T-helper 1 cell treated with Interleukin-12 subunit alpha and Interleukin-12 subunit beta and Interleukin-4 antibody, amounts not matched to agents 30 μg/mL and 1 μg/mL, for 36 hours (primary cell): Measurements from ENCODE around the gene PYGM.

Experiments used
- H3K27ac Mint-ChIP-seq: one replicate; pipeline ENCODE4 v1.8.0; 2021; ENCODE audit warnings: mild to moderate bottlenecking, mixed read lengths
- H3K27me3 Mint-ChIP-seq: one replicate; pipeline ENCODE4 v1.8.0; 2021; ENCODE audit warnings: low read depth, mixed read lengths
- H3K36me3 Mint-ChIP-seq: one replicate; pipeline ENCODE4 v1.8.0; 2021; ENCODE audit warnings: low read depth, mixed read lengths
- H3K4me1 Mint-ChIP-seq: one replicate; pipeline ENCODE4 v1.8.0; 2021; ENCODE audit warnings: low read depth, mixed read lengths
- H3K4me3 Mint-ChIP-seq: one replicate; pipeline ENCODE4 v1.8.0; 2021; ENCODE audit warnings: mild to moderate bottlenecking, moderate library complexity, mixed read lengths
- H3K9me3 Mint-ChIP-seq: one replicate; pipeline ENCODE4 v1.8.0; 2021; ENCODE audit warnings: mixed read lengths

Gene PYGM

GRCh38 chr11:64784813-64785581, 25.2 kb upstream of the PYGM start:
- Mint-ChIP-seq H3K27ac (no peak overlapping the region), H3K4me3 (no peak overlapping the region), H3K27me3 (no peaks in the 10 kb centered on the region), H3K4me1 (peaks cover 9% of the 10 kb centered on the region), H3K36me3 (peaks cover under 1% of the 10 kb centered on the region), H3K9me3 (no peaks in the 10 kb centered on the region)

GRCh38 chr11:64778473-64779298, 18.9 kb upstream of the PYGM start, which contains the start of gene SF1:
Gene SF1, minus strand, starts transcription at chr11:64778542. Its CDS starts 150 bp downstream, at chr11:64778392.
- no peaks in the 10 kb centered on the region for H3K27me3 Mint-ChIP-seq
- peak within 1 kb of the TSS; percentile 98 for H3K27ac Mint-ChIP-seq
- H3K4me1 Mint-ChIP-seq: peaks cover 52% of the 10 kb centered on the region
- peak within 1 kb of the TSS; percentile 92 for H3K4me3 Mint-ChIP-seq
- H3K36me3 Mint-ChIP-seq: peaks cover 37% of the 10 kb centered on the region
- no peaks in the 10 kb centered on the region for H3K9me3 Mint-ChIP-seq

- Mint-ChIP-seq H3K4me3 (no peak overlapping the region), H3K4me1 (peaks cover 57% of the 10 kb centered on the region), H3K27ac (no peak overlapping the region), H3K27me3 (no peaks in the 10 kb centered on the region), H3K9me3 (no peaks in the 10 kb centered on the region), H3K36me3 (peaks cover 42% of the 10 kb centered on the region)
These were observed 18.4 kb upstream of the PYGM start for GRCh38 chr11:64778223-64778472.

DNA sequence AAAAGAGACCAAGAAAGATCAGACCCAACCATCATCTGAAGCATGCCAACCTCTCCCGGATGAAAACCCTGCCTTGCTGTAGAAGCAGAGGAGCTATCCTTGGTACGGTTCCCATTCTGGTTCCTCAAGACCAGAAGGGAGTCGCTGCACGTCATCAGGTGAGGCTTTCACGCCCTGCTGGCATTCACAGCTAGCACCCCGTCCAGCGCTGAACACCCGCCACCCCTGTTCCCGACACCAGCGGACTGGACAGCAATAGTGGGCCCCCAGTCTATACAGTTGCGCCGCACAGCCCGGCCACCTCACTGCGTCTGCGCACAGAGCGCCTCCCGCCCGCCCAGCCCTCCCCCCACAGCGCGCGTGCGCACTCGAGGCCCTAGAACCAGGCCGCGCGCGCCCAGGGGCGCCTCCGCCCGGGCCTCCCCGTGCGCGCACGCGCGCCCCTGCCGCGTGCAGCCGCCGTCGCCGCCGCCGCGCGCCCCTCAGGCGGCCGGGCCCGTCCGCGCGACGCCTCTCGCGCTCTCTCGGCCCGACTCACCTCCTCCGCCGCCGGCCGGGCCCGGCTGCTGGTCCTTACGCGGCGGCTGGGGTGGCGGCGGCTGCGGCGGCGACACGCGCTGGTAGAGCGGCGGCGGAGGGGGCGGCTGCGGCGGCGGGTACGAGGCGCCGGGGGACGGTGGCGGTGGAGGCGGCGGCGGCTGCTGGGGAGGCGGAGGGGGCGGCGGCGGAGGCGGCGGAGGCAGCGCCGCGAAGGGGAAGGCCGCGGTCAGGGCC, 17.9 kb upstream of the PYGM start:
- no peaks in the 10 kb centered on the region for H3K27me3 Mint-ChIP-seq
- peak overlapping the region; percentile 92 for H3K4me3 Mint-ChIP-seq
- peaks cover 62% of the 10 kb centered on the region for H3K4me1 Mint-ChIP-seq
- no peaks in the 10 kb centered on the region for H3K9me3 Mint-ChIP-seq
- peaks cover 48% of the 10 kb centered on the region for H3K36me3 Mint-ChIP-seq
- peak overlapping the region; percentile 83 for H3K27ac Mint-ChIP-seq

DNA sequence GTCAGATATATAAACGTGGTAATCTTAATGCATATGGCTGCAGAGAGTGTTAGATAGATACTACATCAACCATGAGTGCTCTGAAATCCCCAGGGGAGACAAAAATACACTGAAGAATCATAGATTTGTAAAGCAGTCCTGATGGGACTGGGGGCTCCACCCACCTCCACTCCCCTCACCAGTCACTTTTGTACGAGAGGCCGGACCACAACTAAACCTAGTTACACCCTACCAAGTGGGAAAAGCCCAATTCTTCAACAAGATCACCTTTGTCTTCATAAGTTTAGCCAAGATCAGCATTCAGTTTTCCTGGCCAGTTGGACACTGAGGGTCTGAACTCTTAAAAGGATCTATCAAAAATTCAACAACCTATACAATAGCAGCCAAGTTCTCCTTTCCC, 17.1 kb upstream of the PYGM start:
- Mint-ChIP-seq H3K9me3 (no peaks in the 10 kb centered on the region), H3K4me1 (peaks cover 70% of the 10 kb centered on the region), H3K27ac (peak overlapping the region; percentile 83), H3K27me3 (no peaks in the 10 kb centered on the region), H3K36me3 (peaks cover 55% of the 10 kb centered on the region), H3K4me3 (peak overlapping the region; percentile 92)

DNA sequence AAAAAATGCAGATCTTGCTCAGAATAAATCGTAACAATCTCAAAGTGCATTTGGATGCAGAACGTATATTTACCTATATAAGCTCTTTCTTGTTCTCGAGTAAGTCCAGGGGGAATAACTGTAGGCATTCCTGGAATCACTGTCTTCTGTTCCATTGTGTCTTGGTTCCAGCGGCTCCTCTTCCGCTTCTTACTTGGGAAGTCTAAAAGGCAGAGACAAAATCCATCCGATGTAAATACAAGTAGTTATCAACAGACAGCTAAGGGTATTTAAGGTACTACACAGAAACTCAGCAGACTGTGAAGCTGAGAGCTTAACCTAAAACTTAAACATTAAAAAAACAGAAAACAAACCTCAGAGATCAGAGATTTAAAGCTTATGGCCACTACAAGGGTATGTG, 16.7 kb upstream of the PYGM start:
- Mint-ChIP-seq H3K27ac (peak overlapping the region; percentile 83), H3K9me3 (no peaks in the 10 kb centered on the region), H3K36me3 (peaks cover 60% of the 10 kb centered on the region), H3K27me3 (no peaks in the 10 kb centered on the region), H3K4me3 (peak overlapping the region; percentile 92), H3K4me1 (peaks cover 74% of the 10 kb centered on the region)

DNA sequence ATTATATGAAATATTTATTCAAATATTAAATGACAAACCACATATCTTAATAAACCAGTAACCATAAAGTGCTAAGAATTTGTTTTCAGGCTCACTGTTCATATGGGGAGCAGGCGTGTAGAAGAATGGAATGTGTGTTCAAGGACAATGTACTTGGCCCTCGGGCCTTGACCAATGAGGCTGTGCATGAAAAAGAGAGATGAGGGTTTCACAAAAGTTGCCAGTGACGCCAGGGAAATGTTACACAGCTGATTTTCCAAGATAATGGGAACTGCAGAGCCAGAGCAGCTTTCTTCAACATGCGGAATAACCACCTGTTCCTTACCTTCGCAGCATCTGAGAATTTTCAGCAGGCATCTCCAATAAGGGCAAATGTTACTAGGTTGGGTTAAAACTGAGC, 14.4 kb upstream of the PYGM start:
- Mint-ChIP-seq H3K36me3 (peaks cover 79% of the 10 kb centered on the region), H3K4me1 (peaks cover 69% of the 10 kb centered on the region), H3K9me3 (no peaks in the 10 kb centered on the region), H3K27me3 (no peaks in the 10 kb centered on the region), H3K27ac (no peak overlapping the region), H3K4me3 (no peak overlapping the region)

- Mint-ChIP-seq H3K4me3 (peak overlapping the region; percentile 71), H3K4me1 (peaks cover 76% of the 10 kb centered on the region), H3K27me3 (no peaks in the 10 kb centered on the region), H3K36me3 (peaks cover 92% of the 10 kb centered on the region), H3K9me3 (no peaks in the 10 kb centered on the region), H3K27ac (peak overlapping the region; percentile 89)
These were observed 12.7 kb upstream of the PYGM start for GRCh38 chr11:64772303-64773018.

GRCh38 chr11:64771861-64772260, 12.1 kb upstream of the PYGM start:
- peak overlapping the region; percentile 71 for H3K4me3 Mint-ChIP-seq
- H3K27me3 Mint-ChIP-seq: no peaks in the 10 kb centered on the region
- peaks cover 92% of the 10 kb centered on the region for H3K36me3 Mint-ChIP-seq
- peak overlapping the region; percentile 89 for H3K27ac Mint-ChIP-seq
- H3K9me3 Mint-ChIP-seq: no peaks in the 10 kb centered on the region
- peaks cover 70% of the 10 kb centered on the region for H3K4me1 Mint-ChIP-seq

- Mint-ChIP-seq H3K36me3 (peaks cover 85% of the 10 kb centered on the region), H3K27ac (peak overlapping the region; percentile 55)
These were observed 10.3 kb upstream of the PYGM start for GRCh38 chr11:64770120-64770519.

DNA sequence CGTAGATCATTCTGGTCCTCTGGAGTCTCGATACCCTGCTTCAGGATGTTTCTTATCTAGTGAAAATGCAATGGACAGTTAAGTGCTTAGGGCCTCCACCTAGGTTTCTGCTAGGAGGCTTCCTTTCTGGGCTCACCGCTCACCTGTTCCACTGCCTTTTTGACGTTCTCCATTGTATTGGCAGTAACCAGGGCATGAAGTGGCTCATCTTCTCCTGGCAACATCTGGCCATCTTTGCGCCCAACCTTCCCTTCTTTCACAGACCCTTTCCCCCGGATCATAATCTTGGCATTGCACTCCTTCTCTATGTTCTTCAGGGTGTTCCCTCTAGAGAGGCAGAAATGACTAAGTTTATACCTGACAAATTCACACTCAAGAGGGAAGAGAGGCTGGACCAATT, 9.5 kb upstream of the PYGM start:
- Mint-ChIP-seq H3K4me1 (peaks cover 63% of the 10 kb centered on the region), H3K36me3 (peaks cover 86% of the 10 kb centered on the region), H3K27ac (peak overlapping the region; percentile 16), H3K4me3 (no peak overlapping the region), H3K9me3 (no peaks in the 10 kb centered on the region), H3K27me3 (no peaks in the 10 kb centered on the region)

More at GRCh38 chr11:64770120-64770519, 10.3 kb upstream of the PYGM start:
- no peaks in the 10 kb centered on the region for H3K9me3 Mint-ChIP-seq
- H3K27me3 Mint-ChIP-seq: no peaks in the 10 kb centered on the region
- peaks cover 61% of the 10 kb centered on the region for H3K4me1 Mint-ChIP-seq
- no peak overlapping the region for H3K4me3 Mint-ChIP-seq

- H3K4me1 Mint-ChIP-seq: peaks cover 65% of the 10 kb centered on the region
- H3K27me3 Mint-ChIP-seq: no peaks in the 10 kb centered on the region
- peak overlapping the region; percentile 26 for H3K4me3 Mint-ChIP-seq
- no peak overlapping the region for H3K27ac Mint-ChIP-seq
- H3K9me3 Mint-ChIP-seq: no peaks in the 10 kb centered on the region
- peaks cover 87% of the 10 kb centered on the region for H3K36me3 Mint-ChIP-seq
These were observed 8.5 kb upstream of the PYGM start for GRCh38 chr11:64768300-64768694.

DNA sequence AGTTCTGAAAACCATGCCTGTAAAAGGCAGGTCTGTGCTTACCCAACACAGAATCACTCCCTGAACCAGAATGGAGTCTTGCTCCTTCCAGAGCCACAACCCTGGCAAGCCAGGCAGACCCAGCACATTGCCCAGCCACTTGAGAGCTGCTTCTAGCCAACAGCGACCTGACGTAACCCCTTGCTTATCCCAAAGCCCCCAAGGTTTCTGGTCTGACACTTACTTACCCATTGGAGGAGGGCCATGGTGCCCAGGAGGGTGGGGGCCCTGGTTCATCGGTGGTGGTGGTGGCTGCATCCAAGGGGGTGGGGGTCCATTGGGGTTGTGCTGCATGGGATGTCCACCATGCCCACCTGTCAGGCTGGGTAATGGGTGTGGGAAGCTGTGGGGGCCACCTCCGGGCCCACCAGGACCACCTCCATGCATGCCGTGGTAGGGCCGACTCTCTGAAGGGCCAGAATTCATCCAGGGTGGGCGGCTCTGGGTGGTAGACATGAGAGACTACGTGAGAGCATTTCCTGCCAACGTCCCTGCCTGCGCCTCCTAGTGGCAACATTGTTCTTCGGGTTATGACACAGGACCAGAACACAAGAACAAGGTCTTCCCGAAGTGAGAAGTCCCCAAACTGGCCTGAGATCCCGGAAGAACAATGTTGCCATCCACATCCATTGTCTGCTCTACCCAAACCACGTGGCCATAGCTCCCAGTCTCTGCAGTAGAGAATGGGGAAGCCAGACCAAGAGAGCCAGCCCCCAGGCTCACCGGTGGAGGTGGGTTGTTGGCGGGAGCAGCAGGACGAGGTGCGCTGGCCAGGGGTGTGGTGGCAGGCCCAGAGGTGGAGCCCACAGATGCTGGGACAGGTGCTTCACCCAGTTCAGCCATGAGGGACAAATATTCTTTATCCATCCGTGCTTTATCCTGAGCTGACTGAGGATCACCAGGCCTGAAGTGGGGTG, 7.8 kb upstream of the PYGM start:
- H3K9me3 Mint-ChIP-seq: no peaks in the 10 kb centered on the region
- no peak overlapping the region for H3K4me3 Mint-ChIP-seq
- peak overlapping the region; percentile 69 for H3K27ac Mint-ChIP-seq

More for the DNA sequence above, 7.8 kb upstream of the PYGM start:
- peaks cover 65% of the 10 kb centered on the region for H3K4me1 Mint-ChIP-seq
- H3K27me3 Mint-ChIP-seq: no peaks in the 10 kb centered on the region
- peaks cover 86% of the 10 kb centered on the region for H3K36me3 Mint-ChIP-seq
